ENCODE measurements around the gene TFF1. TPM values are rescaled to one million over a fixed set of nuclear protein-coding genes. Genes with fewer than 3 reads are reported as not detected.

TFF1 gene
- not detected in 2 replicates for total RNA-seq

DNA sequence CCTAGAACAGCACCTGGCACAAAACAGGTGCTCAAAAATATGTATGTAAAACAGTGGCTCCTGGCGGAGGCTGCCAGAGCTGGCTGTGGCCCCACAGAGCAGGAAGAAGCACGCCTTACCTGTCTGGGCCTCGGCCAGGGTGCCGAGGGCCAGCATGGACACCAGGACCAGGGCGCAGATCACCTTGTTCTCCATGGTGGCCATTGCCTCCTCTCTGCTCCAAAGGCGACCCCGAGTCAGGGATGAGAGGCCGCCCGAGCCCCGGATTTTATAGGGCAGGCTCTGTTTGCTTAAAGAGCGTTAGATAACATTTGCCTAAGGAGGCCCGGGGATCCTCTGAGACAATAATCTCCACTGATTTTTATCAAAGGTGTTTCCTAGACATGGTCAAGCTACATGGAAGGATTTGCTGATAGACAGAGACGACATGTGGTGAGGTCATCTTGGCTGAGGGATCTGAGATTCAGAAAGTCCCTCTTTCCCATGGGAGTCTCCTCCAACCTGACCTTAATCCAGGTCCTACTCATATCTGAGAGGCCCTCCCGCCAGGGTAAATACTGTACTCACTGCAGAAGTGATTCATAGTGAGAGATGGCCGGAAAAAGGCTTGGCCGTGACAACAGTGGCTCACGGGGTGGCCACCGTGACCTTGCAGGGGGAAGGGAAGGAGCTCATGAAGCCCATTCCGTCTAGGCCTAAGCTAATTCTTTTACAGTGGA, at the start of gene TFF1:
Gene TFF1 (minus strand): TSS at position 244 of the 719 bp plus-strand sequence. CDS start 40 bp downstream, at position 204.

DNA sequence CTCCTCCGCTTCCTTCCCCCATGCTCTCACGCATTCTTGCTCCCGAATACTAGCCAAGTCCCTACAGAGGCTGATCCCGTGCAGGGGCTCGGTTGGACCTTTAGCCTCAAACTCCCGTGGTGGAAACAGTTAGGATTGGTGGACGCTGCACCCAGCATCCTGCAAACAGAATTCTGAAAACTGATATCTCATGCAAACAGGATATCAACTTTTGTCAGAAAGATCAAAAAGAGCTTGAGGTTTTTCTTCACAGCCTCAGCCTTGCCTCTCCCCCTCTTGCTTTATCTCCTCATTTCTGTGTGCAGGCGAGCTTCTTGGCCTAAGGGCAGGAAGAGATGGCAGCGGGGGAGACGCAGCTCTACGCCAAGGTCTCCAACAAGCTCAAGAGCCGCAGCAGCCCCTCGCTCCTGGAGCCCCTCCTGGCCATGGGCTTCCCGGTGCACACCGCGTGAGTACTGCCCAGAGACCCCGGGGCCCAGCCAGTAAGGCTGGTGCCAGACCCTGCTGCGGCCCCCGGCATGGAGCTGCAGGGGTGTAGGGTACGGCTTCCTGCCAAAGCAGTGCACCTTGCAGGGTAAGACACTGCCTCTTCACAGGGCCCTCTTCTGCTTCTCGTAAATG, 37.4 kb upstream of the TFF1 start, which contains the start of gene UBASH3A:
Gene UBASH3A (plus strand): TSS at position 292 of the 621 bp plus-strand sequence. CDS start 44 bp downstream, at position 336.

DNA sequence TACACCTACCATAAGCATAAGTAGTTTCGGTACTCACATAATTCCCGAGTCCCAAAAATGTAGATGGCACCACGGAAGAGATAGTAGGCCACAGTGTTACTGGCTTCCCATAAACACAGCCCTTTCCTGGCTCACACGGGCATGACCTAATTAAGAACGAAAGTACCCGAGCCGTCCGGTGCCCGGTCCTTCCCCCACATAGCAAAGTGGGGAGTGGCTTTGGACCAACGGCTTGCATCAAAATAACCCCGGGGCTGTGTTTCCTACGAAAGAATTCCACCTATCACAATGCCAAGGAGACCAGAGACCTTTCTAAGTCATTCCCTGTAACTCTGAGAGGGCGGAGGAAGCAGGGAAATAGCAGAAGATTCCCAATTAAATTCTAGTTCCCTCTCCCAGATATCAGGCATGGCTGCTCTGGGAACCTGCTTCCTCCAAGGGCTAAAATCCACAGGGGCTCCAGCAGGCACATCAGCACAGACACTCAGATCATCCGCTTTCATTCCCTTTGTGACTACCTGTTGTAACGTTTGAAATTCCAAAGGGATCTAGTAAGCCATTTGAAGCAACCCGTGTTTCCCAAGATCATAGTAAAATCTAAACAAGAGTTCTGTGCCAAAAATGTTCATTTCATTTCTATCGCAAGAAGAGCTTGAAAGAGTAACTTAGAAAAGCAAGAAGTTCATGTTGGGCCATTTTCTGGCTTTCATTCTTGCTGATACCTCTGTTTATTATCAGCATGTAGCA, 29.7 kb upstream of the TFF1 start, which contains the start of gene TMPRSS3:
Gene TMPRSS3 (minus strand): TSS at position 148 of the 747 bp plus-strand sequence. CDS start 635 bp downstream, outside the sequence.

GRCh38 chr21:42350927-42351426, 15.4 kb downstream of the TFF1 start, which contains the start of gene TFF2:
TFF2 (minus strand) TSS chr21:42350994; CDS start chr21:42350957, 37 bp downstream.

DNA sequence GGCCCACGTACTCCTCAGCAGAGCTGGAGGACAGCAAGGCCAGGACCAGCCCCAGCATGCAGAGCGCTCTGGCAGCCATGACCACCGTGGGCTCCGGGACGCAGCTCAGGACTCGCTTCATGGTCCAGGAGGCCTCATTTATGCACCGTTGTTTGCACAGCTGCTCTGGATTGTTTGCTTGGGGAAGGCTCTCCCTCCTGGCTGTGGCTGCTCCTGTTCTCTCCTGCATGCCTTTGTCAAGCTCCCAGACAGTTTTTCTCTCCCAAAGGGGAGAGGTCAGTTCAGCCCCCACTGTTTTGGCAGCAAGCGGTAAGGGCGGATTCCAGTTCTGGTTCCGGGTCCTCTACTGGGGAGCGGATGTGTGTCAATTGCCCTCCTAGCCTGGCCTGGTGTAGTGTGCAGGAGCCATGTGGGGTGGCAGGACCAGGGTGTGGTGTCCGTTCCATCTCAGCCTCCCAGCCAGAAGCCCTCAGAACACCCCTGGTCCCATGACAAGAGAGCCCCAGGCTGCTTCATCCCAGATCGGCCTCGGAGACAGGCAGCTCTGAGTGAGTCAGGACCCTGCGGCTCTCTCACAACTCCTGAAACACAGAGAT, 50.9 kb downstream of the TFF1 start, which contains the start of gene TFF3:
Gene TFF3 (minus strand): TSS at position 114 of the 596 bp plus-strand sequence. CDS start 35 bp downstream, at position 79.

Other genes starting within 250 kb of the TFF1 start
- gene ABCG1, start 147.4 kb downstream of the TFF1 start, total RNA-seq = 32.0 and 81.0 TPM in 2 replicates
- gene TFF3, start 51.1 kb downstream of the TFF1 start, total RNA-seq = 0.21 TPM in 1 of 2 replicates, not detected in the other
- not detected in 2 replicates for gene TFF2, start 15.5 kb downstream of the TFF1 start, total RNA-seq
- gene TMPRSS3, start 29.5 kb upstream of the TFF1 start, total RNA-seq = 0.07 TPM in 1 of 2 replicates, not detected in the other
- not detected in 2 replicates for gene UBASH3A, start 37.4 kb upstream of the TFF1 start, total RNA-seq
- 0.34 and 0.36 TPM in 2 replicates for gene RSPH1, start 129.7 kb upstream of the TFF1 start, total RNA-seq
- gene SLC37A1, start 147.3 kb upstream of the TFF1 start, total RNA-seq = 9.2 and 21.1 TPM in 2 replicates

All from nasal cavity respiratory epithelium epithelial cell of viscerocranial mucosa (primary cell).